K562 (cell line): Measurements from ENCODE around the gene PLCL1.

ENCODE experiments used
- CBX5 ChIP-seq: IDR thresholded peaks from 2 replicates; pipeline ENCODE4 v1.6.1; 2014; ENCODE audit warnings: low read depth, borderline replicate concordance
- CEBPG ChIP-seq, 3 experiments: fragments of 200-800 bp in 1 of 3; sonication (Bioruptor generic) in 1 of 3; sonication (generic) in 1 of 3; formaldehyde crosslinking in 1 of 3; IDR thresholded peaks in 2 of 3; conservative IDR thresholded peaks in 1 of 3; 2 replicates each; pipeline versions ENCODE4 v1.6.1 to v1.8.0; 2016 to 2022; ENCODE audit warnings: missing compliant biosample characterization in 2 of 3, missing genetic modification characterization in 2 of 3, mild to moderate bottlenecking in 1 of 3, missing genetic modification reagents in 1 of 3
- OTX1 ChIP-seq: fragments of 450-650 bp; formaldehyde crosslinking; IDR thresholded peaks from 2 replicates; pipeline ENCODE4 v1.4.0; 2022; ENCODE audit warnings: mild to moderate bottlenecking
- POLR2A ChIP-seq: fragments of 450-650 bp; conservative IDR thresholded peaks from 2 replicates; pipeline ENCODE4 v1.6.1; 2016
- REST ChIP-seq, 2 experiments: fragments of 450-650 bp; formaldehyde crosslinking in 1 of 2; IDR thresholded peaks; 2 replicates each; pipeline versions ENCODE4 v1.4.0 to v1.6.1; 2014 to 2020; ENCODE audit warnings: mild to moderate bottlenecking in 2 of 2, borderline replicate concordance in 1 of 2, low read depth in 1 of 2
- SIN3A ChIP-seq, 2 experiments: fragments of 150-350 bp in 1 of 2; IDR thresholded peaks; 2 replicates each; pipeline ENCODE4 v1.6.1; 2011 to 2016; ENCODE audit warnings: borderline replicate concordance in 2 of 2, low read depth in 2 of 2, low read length in 2 of 2, mild to moderate bottlenecking in 2 of 2, moderate library complexity in 2 of 2; ENCODE audit not compliant: control insufficient read depth in 1 of 2
- SRSF9 ChIP-seq: fragments of 200-400 bp; formaldehyde crosslinking; IDR thresholded peaks from 2 replicates; pipeline ENCODE4 v1.6.1; 2017; ENCODE audit warnings: low read depth, low read length, borderline replicate concordance
- ZNF311 ChIP-seq: fragments of 250-450 bp; sonication (Bioruptor Pico); IDR thresholded peaks from 2 replicates; pipeline ENCODE4 v1.4.0; 2020; ENCODE audit warnings: mild to moderate bottlenecking, moderate library complexity

- TF ChIP-seq SRSF9 (no peak), OTX1 (CRISPR knock-in tag) (no peak), ZNF311 (CRISPR knock-in tag) (no peak), REST (IDR thresholded peaks at IDR 0.05; ENCODE audit: borderline replicate concordance) (no peak), REST (CRISPR knock-in tag; IDR thresholded peaks at IDR 0.05; ENCODE audit: low read depth) (no peak), CEBPG (CRISPR knock-in tag; IDR thresholded peaks at IDR 0.05) (no peak), CEBPG (tag; conservative IDR thresholded peaks at IDR 0.05 in 1 of 2, IDR thresholded peaks at IDR 0.05 in 1 of 2) (no peak), CBX5 (no peak), POLR2A (no peak), SIN3A (IDR thresholded peaks at IDR 0.05; ENCODE audit: borderline replicate concordance in 2 of 2, control insufficient read depth in 1 of 2, low read depth in 2 of 2, low read length in 2 of 2) (no peak)
These were observed 369.5 kb downstream of the PLCL1 start for GRCh38 chr2:198173864-198174263.
